ENCODE measurements around the gene LSM7. TPM values are rescaled to one million over a fixed set of nuclear protein-coding genes. Genes with fewer than 3 reads are reported as not detected.

The LSM7 gene
- polyA plus RNA-seq, 1 donor from 2014 or later, result 550 TPM

- Histone ChIP-seq H3K9ac (ENCODE audit: low read length) (no peak overlapping the region), H2AFZ (ENCODE audit: low read depth, low read length) (no peak overlapping the region), H3K9me2 (ENCODE audit: insufficient read depth, low read length) (no peaks in the 10 kb centered on the region), H3K79me2 (replicated peaks; ENCODE audit: insufficient read depth, low read length) (no peaks in the 10 kb centered on the region), H3K4me3 (ENCODE audit: low read length) (no peak overlapping the region), H3K36me3 (ENCODE audit: insufficient read depth, low read length) (no peaks in the 10 kb centered on the region), H3K27me3 (ENCODE audit: insufficient read depth, low read depth, low read length) (peaks cover 15% of the 10 kb centered on the region), H3K4me2 (ENCODE audit: low read length) (no peak overlapping the region), H4K20me1 (ENCODE audit: insufficient read depth) (no peaks in the 10 kb centered on the region), H3K9me3 (ENCODE audit: low read length) (no peaks in the 10 kb centered on the region), H3F3A (ENCODE audit: insufficient read depth, low read length, poor library complexity, severe bottlenecking) (no peaks in the 10 kb centered on the region), H3K27ac (ENCODE audit: low read length) (no peak overlapping the region)
- TF ChIP-seq TAF1 (IDR thresholded peaks at IDR 0.05; ENCODE audit: low read depth), result no peak
- TF ChIP-seq MXI1 (conservative IDR thresholded peaks at IDR 0.05; ENCODE audit: poor library complexity, severe bottlenecking), result no peak
- TF ChIP-seq EZH2 (IDR thresholded peaks at IDR 0.05; ENCODE audit: borderline replicate concordance, insufficient read depth, low read length, poor library complexity, severe bottlenecking), result no peak
- TF ChIP-seq RAD21 (conservative IDR thresholded peaks at IDR 0.05), result no peak
- no peak for TF ChIP-seq SMC3 (conservative IDR thresholded peaks at IDR 0.05; ENCODE audit: poor library complexity)
- no peak for TF ChIP-seq REST (IDR thresholded peaks at IDR 0.05; ENCODE audit: borderline replicate concordance)
- TF ChIP-seq CTCF (IDR thresholded peaks at IDR 0.05; ENCODE audit: poor library complexity, severe bottlenecking), result no peak
These were observed 17.3 kb downstream of the LSM7 start for GRCh38 chr19:2311093-2311492.

- no peak overlapping the region for H3K9ac ChIP-seq (ENCODE audit: low read length)
- H3K36me3 ChIP-seq (ENCODE audit: insufficient read depth, low read length), result no peaks in the 10 kb centered on the region
- H3K4me2 ChIP-seq (ENCODE audit: low read length), result no peak overlapping the region
- TF ChIP-seq EZH2 (IDR thresholded peaks at IDR 0.05; ENCODE audit: borderline replicate concordance, insufficient read depth, low read length, poor library complexity, severe bottlenecking), result no peak
- no peak for TF ChIP-seq SMC3 (conservative IDR thresholded peaks at IDR 0.05; ENCODE audit: poor library complexity)
- no peak for TF ChIP-seq MXI1 (conservative IDR thresholded peaks at IDR 0.05; ENCODE audit: poor library complexity, severe bottlenecking)
- no peak for TF ChIP-seq EP300 (conservative IDR thresholded peaks at IDR 0.05; ENCODE audit: poor library complexity, severe bottlenecking)
- no peak for TF ChIP-seq POLR2AphosphoS5 (IDR thresholded peaks at IDR 0.05)
- no peak for TF ChIP-seq REST (IDR thresholded peaks at IDR 0.05; ENCODE audit: borderline replicate concordance)
- no peak for TF ChIP-seq CTCF (IDR thresholded peaks at IDR 0.05; ENCODE audit: poor library complexity, severe bottlenecking)
- no peak for TF ChIP-seq TAF1 (IDR thresholded peaks at IDR 0.05; ENCODE audit: low read depth)
- no peak for TF ChIP-seq RAD21 (conservative IDR thresholded peaks at IDR 0.05)
- H3K79me2 ChIP-seq (replicated peaks; ENCODE audit: insufficient read depth, low read length), result no peaks in the 10 kb centered on the region
- no peaks in the 10 kb centered on the region for H3K9me2 ChIP-seq (ENCODE audit: insufficient read depth, low read length)
- H3K27ac ChIP-seq (ENCODE audit: low read length), result no peak overlapping the region
- no peak overlapping the region for H3K4me3 ChIP-seq (ENCODE audit: low read length)
- H3K9me3 ChIP-seq (ENCODE audit: low read length), result no peaks in the 10 kb centered on the region
- peaks cover 15% of the 10 kb centered on the region for H3K27me3 ChIP-seq (ENCODE audit: insufficient read depth, low read depth, low read length)
- no peaks in the 10 kb centered on the region for H3F3A ChIP-seq (ENCODE audit: insufficient read depth, low read length, poor library complexity, severe bottlenecking)
- H2AFZ ChIP-seq (ENCODE audit: low read depth, low read length), result no peak overlapping the region
- no peaks in the 10 kb centered on the region for H4K20me1 ChIP-seq (ENCODE audit: insufficient read depth)
These were observed 18.5 kb downstream of the LSM7 start for GRCh38 chr19:2309734-2310362.

All from neural cell (in vitro differentiated cells).